DOHH2 (cell line): Measurements from ENCODE around the gene KIAA0040.

Experiments
- H3F3A ChIP-seq: fragments of 200-600 bp; sonication (generic), shearing (Covaris generic); 2 replicates; pipeline ENCODE4 v1.6.0; 2016; ENCODE audit warnings: antibody characterized with exemption, mild to moderate bottlenecking; ENCODE audit not compliant: control insufficient read depth, insufficient read depth
- H3K27ac ChIP-seq: fragments of 200-600 bp; sonication (generic); 2 replicates; pipeline ENCODE4 v1.5.1; 2014; ENCODE audit warnings: low read depth, mild to moderate bottlenecking, low read length, moderate library complexity
- H3K27me3 ChIP-seq: fragments of 200-600 bp; sonication (generic); 2 replicates; pipeline ENCODE4 v1.6.1; 2014; ENCODE audit warnings: mild to moderate bottlenecking, low read length, mixed read lengths; ENCODE audit not compliant: control insufficient read depth
- H3K36me3 ChIP-seq: fragments of 200-600 bp; sonication (generic); 2 replicates; pipeline ENCODE4 v1.6.1; 2014; ENCODE audit warnings: mild to moderate bottlenecking, low read length, moderate library complexity, mixed read lengths; ENCODE audit not compliant: control insufficient read depth
- H3K4me1 ChIP-seq: fragments of 200-600 bp; sonication (generic); 2 replicates; pipeline ENCODE4 v1.6.1; 2014; ENCODE audit warnings: mild to moderate bottlenecking, low read length, mixed read lengths; ENCODE audit not compliant: control insufficient read depth
- H3K4me2 ChIP-seq: fragments of 200-600 bp; sonication (generic); 2 replicates; pipeline ENCODE4 v1.6.0; 2014; ENCODE audit warnings: mild to moderate bottlenecking, low read length, moderate library complexity
- H3K4me3 ChIP-seq: fragments of 200-600 bp; sonication (generic); 2 replicates; pipeline ENCODE4 v1.5.1; 2014; ENCODE audit warnings: mild to moderate bottlenecking, low read length, mixed read lengths
- H3K79me2 ChIP-seq: fragments of 200-600 bp; sonication (generic); 2 replicates; pipeline ENCODE4 v1.6.1; 2014; ENCODE audit warnings: mild to moderate bottlenecking, low read length, mixed read lengths; ENCODE audit not compliant: control insufficient read depth
- H3K9me2 ChIP-seq: fragments of 200-600 bp; sonication (generic); replicated peaks from 2 replicates; pipeline ENCODE4 v1.6.1; 2014; ENCODE audit warnings: mild to moderate bottlenecking, low read length, mixed read lengths; ENCODE audit not compliant: control insufficient read depth
- H3K9me3 ChIP-seq: fragments of 200-600 bp; sonication (generic); 2 replicates; pipeline ENCODE4 v1.6.1; 2014; ENCODE audit warnings: antibody characterized with exemption, low read length, mixed read lengths; ENCODE audit not compliant: control insufficient read depth, insufficient read depth
- H4K20me1 ChIP-seq: fragments of 200-600 bp; sonication (generic); 2 replicates; pipeline ENCODE4 v1.6.0; 2014; ENCODE audit warnings: low read depth, mild to moderate bottlenecking, antibody characterized with exemption, low read length, moderate library complexity; ENCODE audit not compliant: control insufficient read depth, insufficient read depth
- EZH2phosphoT487 ChIP-seq: fragments of 200-600 bp; sonication (generic); IDR thresholded peaks from 2 replicates; pipeline ENCODE4 v1.6.1; 2017; ENCODE audit warnings: borderline replicate concordance, mild to moderate bottlenecking, antibody characterized with exemption, low read length, moderate library complexity, mixed read lengths
- TF ChIP-seq, protein P1 (sequence below): fragments of 200-600 bp; sonication (generic); IDR thresholded peaks from one replicate; pipeline ENCODE4 v1.5.1; 2014; ENCODE audit warnings: antibody characterized with exemption, mild to moderate bottlenecking, low read depth, low read length; ENCODE audit not compliant: poor library complexity, severe bottlenecking

KIAA0040 gene

DNA sequence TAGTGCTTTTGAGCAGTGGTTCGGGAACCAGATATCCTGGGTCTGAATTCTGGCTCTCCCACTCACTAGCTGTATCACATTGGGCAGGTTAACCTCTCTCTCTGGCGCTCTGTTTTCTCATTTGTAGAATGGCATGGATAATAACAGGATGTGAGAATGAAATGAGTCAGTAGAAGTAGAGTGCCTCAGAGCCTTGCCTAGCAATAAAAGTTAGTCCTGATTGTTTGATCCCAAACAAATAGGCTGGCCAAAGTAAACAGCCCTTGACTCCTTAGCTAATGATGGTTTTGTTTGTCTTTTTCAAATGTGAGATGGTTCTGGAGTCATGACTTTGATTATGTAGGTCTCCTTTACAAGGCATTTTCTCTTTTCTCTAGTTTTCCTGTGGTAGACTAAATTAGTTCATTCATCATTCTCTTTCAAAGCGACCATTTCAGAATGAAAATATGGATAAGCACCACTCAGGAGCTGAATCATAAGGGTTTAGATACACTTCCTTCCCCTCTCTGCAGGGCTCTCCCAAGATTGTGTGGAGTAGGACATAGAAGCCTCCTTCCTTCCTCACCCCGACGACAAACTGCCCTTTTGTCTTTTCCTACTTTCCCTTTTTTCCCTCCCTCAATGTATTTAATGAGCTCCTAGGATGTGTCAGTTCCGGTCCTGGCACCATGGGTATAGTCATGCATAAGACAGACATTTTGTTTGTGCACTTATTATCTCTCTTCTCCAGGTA is 23.1 kb downstream of the KIAA0040 start:
- no peaks in the 10 kb centered on the region for H3K9me2 ChIP-seq
- peaks cover 18% of the 10 kb centered on the region for H4K20me1 ChIP-seq
- H3F3A ChIP-seq, result no peaks in the 10 kb centered on the region
- H3K27me3 ChIP-seq, result no peaks in the 10 kb centered on the region
- H3K9me3 ChIP-seq, result no peaks in the 10 kb centered on the region
- H3K4me2 ChIP-seq, result no peak overlapping the region
- no peak for TF ChIP-seq EZH2phosphoT487
- TF ChIP-seq, protein P1, sequence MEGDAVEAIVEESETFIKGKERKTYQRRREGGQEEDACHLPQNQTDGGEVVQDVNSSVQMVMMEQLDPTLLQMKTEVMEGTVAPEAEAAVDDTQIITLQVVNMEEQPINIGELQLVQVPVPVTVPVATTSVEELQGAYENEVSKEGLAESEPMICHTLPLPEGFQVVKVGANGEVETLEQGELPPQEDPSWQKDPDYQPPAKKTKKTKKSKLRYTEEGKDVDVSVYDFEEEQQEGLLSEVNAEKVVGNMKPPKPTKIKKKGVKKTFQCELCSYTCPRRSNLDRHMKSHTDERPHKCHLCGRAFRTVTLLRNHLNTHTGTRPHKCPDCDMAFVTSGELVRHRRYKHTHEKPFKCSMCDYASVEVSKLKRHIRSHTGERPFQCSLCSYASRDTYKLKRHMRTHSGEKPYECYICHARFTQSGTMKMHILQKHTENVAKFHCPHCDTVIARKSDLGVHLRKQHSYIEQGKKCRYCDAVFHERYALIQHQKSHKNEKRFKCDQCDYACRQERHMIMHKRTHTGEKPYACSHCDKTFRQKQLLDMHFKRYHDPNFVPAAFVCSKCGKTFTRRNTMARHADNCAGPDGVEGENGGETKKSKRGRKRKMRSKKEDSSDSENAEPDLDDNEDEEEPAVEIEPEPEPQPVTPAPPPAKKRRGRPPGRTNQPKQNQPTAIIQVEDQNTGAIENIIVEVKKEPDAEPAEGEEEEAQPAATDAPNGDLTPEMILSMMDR, result no peak
- H3K79me2 ChIP-seq, result peaks cover 73% of the 10 kb centered on the region
- no peak overlapping the region for H3K27ac ChIP-seq
- no peak overlapping the region for H3K4me3 ChIP-seq
- H3K36me3 ChIP-seq, result peaks cover 98% of the 10 kb centered on the region
- peaks cover 20% of the 10 kb centered on the region for H3K4me1 ChIP-seq

DNA sequence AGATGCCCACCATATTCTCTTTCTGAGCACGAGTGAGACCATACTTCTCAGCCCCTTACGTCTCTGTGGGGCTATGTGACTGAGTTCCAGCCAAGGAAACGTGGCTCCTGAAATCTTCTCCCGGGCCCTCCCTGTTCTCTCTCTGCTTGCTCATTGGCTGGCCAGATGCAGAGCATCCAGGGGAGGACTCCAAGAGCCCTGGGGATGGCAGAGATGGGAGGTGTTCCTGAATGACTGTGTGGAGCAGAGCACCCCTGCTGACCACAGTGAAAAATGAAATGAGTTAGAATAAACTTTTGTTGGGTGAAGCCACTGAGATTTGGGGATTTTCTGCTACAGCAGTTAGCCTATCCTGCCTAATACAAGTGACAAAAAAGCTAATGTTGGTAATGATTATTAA is 23.8 kb downstream of the KIAA0040 start:
- H3K4me2 ChIP-seq, result no peak overlapping the region
- peaks cover 97% of the 10 kb centered on the region for H3K36me3 ChIP-seq
- TF ChIP-seq, protein P1, result no peak
- TF ChIP-seq EZH2phosphoT487, result no peak
- H3K4me1 ChIP-seq, result peaks cover 14% of the 10 kb centered on the region
- H3K9me3 ChIP-seq, result no peaks in the 10 kb centered on the region
- H3K27me3 ChIP-seq, result no peaks in the 10 kb centered on the region
- H3K27ac ChIP-seq, result no peak overlapping the region
- no peaks in the 10 kb centered on the region for H3K9me2 ChIP-seq
- peaks cover 66% of the 10 kb centered on the region for H3K79me2 ChIP-seq
- H3F3A ChIP-seq, result peaks cover 3% of the 10 kb centered on the region; the same call in 1 of the 2 replicates
- no peak overlapping the region for H3K4me3 ChIP-seq
- peaks cover 18% of the 10 kb centered on the region for H4K20me1 ChIP-seq

DNA sequence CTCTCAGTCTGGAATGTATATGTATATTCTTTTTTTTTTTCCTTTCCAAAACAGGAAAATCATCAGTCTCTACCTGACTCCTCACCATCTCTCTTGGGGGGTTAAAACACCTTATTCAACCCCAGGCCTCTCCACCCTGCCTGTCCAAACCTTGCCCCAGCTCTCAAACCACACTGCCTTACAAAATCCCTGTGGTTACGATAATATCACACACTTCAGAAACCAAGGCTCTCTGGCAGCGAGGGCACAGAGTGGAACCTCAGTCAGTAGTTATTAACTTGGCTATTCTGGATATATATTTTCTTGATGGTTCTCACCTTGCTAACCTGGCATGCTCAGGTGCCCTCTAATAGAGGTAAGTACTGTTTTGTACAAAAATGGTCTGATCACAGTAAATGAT is 24.7 kb downstream of the KIAA0040 start:
- no peak overlapping the region for H3K4me2 ChIP-seq
- H3K4me3 ChIP-seq, result no peak overlapping the region
- H3K4me1 ChIP-seq, result peaks cover 5% of the 10 kb centered on the region
- H4K20me1 ChIP-seq, result peaks cover 18% of the 10 kb centered on the region
- H3F3A ChIP-seq, result peaks cover 3% of the 10 kb centered on the region; the same call in 1 of the 2 replicates
- TF ChIP-seq, protein P1, result no peak
- TF ChIP-seq EZH2phosphoT487, result no peak
- no peaks in the 10 kb centered on the region for H3K9me2 ChIP-seq
- H3K27ac ChIP-seq, result no peak overlapping the region
- peaks cover 97% of the 10 kb centered on the region for H3K36me3 ChIP-seq
- no peaks in the 10 kb centered on the region for H3K9me3 ChIP-seq
- H3K79me2 ChIP-seq, result peaks cover 57% of the 10 kb centered on the region
- no peaks in the 10 kb centered on the region for H3K27me3 ChIP-seq
